ENCODE results near the gene CDH4.

CDH4 gene

DNA sequence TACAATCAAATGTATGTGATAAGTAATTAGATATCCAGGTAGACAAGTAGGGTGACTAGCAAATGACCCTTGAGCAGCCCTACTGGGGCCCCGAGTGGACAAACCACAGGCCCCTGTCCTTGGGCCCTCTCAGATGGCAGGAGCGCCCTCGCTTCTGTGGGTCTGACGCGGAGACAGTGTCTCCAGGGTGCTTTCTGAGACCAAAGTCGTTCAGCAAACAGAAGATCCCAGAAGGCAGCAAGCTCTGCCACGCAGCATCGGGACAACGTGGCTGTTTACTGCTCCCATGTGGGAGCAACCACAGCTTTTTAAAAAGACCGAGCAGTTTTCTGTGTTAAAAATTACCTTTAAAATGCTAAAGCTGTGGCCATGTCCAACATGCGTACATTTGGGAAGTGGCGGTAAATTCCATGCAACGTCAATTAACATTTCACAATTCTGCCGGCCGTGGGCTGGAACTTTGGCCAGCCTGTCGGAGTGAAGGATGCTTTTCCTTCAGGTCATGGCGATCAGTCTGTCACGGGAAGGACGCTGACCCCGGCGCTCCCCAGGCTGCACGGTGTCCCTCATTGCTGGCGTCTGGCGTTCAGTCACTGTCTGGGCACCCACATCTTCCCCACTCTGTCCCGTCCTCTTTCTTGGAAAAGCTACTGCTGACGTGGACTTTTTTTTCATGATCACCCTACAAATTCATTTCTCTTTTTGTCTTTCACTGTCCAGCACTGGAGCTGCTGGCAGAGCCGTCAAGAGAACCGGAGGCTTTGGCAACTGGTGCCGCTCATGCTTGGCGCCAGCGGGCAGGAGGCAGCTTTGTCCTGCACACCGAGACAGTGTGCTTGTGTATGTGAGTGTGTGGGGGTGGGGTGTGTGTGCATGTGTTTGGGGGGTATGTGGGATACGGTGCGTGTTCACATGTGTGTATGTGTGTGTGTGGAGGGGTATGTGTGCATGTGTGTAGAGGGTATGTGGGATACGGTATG, 293.1 kb downstream of the CDH4 start:
- no peak overlapping the region for H3K4me3 ChIP-seq (ENCODE audit: low read depth, low read length)
- TF ChIP-seq, protein P1, sequence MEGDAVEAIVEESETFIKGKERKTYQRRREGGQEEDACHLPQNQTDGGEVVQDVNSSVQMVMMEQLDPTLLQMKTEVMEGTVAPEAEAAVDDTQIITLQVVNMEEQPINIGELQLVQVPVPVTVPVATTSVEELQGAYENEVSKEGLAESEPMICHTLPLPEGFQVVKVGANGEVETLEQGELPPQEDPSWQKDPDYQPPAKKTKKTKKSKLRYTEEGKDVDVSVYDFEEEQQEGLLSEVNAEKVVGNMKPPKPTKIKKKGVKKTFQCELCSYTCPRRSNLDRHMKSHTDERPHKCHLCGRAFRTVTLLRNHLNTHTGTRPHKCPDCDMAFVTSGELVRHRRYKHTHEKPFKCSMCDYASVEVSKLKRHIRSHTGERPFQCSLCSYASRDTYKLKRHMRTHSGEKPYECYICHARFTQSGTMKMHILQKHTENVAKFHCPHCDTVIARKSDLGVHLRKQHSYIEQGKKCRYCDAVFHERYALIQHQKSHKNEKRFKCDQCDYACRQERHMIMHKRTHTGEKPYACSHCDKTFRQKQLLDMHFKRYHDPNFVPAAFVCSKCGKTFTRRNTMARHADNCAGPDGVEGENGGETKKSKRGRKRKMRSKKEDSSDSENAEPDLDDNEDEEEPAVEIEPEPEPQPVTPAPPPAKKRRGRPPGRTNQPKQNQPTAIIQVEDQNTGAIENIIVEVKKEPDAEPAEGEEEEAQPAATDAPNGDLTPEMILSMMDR (IDR thresholded peaks at IDR 0.05; ENCODE audit: low read depth, low read length): no peak
- in situ Hi-C loops (cut with HindIII; ENCODE audit: low sequenced_read_pairs): no loop called here
- no peak for DNase-seq (ENCODE audit: low read depth, low spot score)

DNA sequence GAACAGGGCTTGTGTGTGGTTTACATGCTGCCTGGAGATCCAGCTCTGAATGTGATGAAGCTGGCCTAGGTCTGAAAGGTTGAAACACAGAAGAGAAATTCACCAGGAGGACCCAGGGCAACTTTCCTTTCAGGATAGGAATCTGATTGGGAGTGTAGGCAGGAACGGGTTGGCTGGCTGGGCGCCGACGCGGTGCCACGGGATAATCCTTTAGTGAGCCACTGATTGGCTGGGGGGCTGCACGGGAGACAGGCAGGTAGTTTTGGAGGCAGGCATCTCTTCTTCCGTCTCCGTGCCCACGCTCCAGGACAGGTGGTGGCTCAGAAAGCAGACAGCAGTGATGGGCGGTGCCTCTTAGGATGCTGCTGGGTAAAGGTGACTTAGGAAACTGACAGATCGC, 294.6 kb downstream of the CDH4 start:
- TF ChIP-seq, protein P1 (IDR thresholded peaks at IDR 0.05; ENCODE audit: low read depth, low read length): no peak
- H3K4me3 ChIP-seq (ENCODE audit: low read depth, low read length): no peak overlapping the region
- DNase-seq (ENCODE audit: low read depth, low spot score): no peak
- in situ Hi-C loops (cut with HindIII; ENCODE audit: low sequenced_read_pairs): no loop called here

DNA sequence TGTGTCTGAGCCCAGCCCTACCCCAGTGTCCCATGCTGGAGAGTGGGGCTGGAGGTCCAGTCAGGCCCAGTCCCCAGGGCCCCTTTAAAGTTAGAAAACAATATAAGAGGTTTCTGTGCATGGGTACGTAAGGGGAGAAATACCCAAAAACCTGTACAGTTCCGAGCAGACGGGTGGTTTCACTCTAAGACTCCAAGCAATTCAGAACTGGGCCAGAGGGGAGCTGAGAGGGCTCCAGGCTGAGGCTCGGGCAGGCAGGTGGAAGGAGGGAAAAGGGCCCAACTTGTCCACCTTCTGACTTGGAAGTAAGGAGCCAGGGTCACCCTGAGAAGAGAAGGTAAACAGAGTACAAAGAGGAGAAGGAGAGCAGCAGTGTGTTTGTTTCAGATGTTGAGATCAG, 296.0 kb downstream of the CDH4 start:
- in situ Hi-C loops (cut with HindIII; ENCODE audit: low sequenced_read_pairs): no loop called here
- no peak for DNase-seq (ENCODE audit: low read depth, low spot score)
- TF ChIP-seq, protein P1 (IDR thresholded peaks at IDR 0.05; ENCODE audit: low read depth, low read length): no peak
- no peak overlapping the region for H3K4me3 ChIP-seq (ENCODE audit: low read depth, low read length)

DNA sequence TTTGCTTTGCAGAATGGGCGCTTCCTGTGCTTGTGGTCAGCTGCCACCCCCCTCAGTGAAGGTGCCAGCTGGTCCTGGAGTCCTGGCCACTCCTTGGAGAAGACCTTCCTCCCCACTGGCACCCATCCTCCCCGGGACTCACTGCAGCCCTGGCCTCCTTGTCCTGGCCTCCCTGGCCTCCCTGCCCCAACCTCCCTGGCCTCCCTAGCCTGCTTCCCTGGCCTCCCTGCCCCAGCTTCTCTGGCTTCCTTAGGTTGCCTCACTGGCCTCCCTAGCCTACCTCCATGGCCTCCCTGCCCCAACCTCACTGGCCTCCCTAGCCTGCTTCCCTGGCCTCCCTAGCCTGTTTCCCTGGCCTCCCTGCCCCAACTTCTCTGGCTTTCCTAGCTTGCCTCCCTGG, 297.8 kb downstream of the CDH4 start:
- no peak overlapping the region for H3K4me3 ChIP-seq (ENCODE audit: low read depth, low read length)
- TF ChIP-seq, protein P1 (IDR thresholded peaks at IDR 0.05; ENCODE audit: low read depth, low read length): no peak
- no peak for DNase-seq (ENCODE audit: low read depth, low spot score)
- in situ Hi-C loops (cut with HindIII; ENCODE audit: low sequenced_read_pairs): no loop called here

DNA sequence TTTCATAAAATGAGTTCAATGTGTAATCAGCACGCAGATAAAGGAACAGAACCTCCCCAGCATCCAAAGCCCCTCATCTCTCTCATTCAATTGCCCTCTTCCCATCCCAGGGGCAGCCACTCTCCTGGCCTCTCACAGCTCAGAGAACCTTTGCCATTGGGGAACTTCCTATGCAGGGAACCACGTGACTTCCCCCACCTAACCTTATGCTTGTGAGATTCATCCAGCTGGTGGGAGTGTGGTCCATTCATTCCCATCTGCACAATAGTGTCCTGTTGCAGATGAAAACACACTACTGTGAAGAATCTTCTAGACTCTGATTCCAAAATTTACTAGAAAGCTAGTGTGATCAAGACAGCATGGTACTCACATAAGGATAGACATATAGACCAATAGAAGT, 299.3 kb downstream of the CDH4 start:
- no peak overlapping the region for H3K4me3 ChIP-seq (ENCODE audit: low read depth, low read length)
- DNase-seq (ENCODE audit: low read depth, low spot score): no peak
- in situ Hi-C loops (cut with HindIII; ENCODE audit: low sequenced_read_pairs): no loop called here
- TF ChIP-seq, protein P1 (IDR thresholded peaks at IDR 0.05; ENCODE audit: low read depth, low read length): no peak

DNA sequence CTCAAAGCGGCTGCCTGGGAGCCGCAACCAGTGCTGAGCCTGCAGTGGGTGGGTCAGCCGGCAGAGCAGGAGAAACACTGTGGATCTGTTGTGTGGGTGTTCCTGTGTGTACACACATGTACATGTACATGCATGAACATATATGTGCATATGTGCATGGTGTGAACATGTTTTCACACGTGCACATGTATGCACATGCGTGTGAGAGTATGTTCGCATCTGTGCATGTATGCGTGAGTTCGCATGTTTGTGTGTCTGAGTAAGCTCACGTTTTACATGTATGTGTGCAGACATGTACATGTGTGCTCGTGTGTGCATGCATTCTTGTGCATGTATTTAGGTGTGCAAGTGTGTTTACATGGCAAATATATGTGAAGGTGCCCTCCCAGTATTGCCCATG, 302.6 kb downstream of the CDH4 start:
- no peak for DNase-seq (ENCODE audit: low read depth, low spot score)
- H3K4me3 ChIP-seq (ENCODE audit: low read depth, low read length): no peak overlapping the region
- in situ Hi-C loops (cut with HindIII; ENCODE audit: low sequenced_read_pairs): no loop called here
- TF ChIP-seq, protein P1 (IDR thresholded peaks at IDR 0.05; ENCODE audit: low read depth, low read length): no peak

Data from astrocyte of the spinal cord (primary cell).